Breast epithelium (tissue), 3 donors: ENCODE data around the gene ZNF217.

Source experiments
- POLR2AphosphoS5 ChIP-seq, 3 donors: sonication (generic); formaldehyde crosslinking; IDR thresholded peaks; one replicate each; pipeline ENCODE4 v1.6.1; 2017; ENCODE audit warnings: antibody characterized with exemption in 3 of 3
- TF ChIP-seq, protein P1 (sequence below), 3 donors: fragments of 450-650 bp; IDR thresholded peaks; one replicate each; pipeline ENCODE4 v1.5.1; 2016 to 2017; ENCODE audit warnings: antibody characterized with exemption in 3 of 3, mild to moderate bottlenecking in 3 of 3, moderate library complexity in 3 of 3

DNA sequence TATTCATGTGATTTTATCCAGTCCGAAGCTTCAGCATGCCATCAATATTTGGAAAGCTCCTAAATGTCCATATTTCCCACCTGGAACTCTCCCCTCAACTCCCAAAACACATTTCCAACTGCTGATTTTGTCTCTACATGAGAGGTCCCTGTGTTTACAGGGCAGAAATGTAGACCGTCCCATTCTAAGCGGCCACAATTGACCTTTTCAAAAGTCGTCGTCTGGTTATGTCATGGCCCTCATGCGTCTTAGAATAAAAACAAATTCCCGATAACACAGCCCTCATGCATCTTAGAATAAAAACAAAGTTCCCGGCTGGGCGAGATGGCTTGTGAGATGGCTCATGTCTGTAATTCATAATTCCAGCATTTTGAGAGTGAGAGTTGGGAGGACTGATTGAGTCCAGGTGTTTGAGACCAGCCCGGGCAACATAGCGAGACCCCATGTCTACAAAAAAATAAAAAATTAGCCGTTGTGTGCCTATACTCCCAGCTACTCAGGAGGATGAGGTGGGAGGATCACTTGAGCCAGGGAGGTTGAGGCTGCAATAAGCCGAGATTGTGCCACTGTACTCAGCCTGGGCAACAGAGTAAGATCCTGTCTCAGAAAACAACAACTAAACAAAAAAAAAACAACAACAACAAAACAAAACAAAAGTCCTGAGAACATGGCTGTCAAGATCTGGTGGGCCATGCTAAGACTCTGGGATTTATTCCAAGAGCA, 6.4 kb upstream of the ZNF217 start:
- TF ChIP-seq, protein P1, sequence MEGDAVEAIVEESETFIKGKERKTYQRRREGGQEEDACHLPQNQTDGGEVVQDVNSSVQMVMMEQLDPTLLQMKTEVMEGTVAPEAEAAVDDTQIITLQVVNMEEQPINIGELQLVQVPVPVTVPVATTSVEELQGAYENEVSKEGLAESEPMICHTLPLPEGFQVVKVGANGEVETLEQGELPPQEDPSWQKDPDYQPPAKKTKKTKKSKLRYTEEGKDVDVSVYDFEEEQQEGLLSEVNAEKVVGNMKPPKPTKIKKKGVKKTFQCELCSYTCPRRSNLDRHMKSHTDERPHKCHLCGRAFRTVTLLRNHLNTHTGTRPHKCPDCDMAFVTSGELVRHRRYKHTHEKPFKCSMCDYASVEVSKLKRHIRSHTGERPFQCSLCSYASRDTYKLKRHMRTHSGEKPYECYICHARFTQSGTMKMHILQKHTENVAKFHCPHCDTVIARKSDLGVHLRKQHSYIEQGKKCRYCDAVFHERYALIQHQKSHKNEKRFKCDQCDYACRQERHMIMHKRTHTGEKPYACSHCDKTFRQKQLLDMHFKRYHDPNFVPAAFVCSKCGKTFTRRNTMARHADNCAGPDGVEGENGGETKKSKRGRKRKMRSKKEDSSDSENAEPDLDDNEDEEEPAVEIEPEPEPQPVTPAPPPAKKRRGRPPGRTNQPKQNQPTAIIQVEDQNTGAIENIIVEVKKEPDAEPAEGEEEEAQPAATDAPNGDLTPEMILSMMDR (IDR thresholded peaks at IDR 0.05): no peak
- no peak for TF ChIP-seq POLR2AphosphoS5 (IDR thresholded peaks at IDR 0.05)
